H1 (cell line): Measurements from ENCODE around the gene KIAA1586. TPM values are rescaled to one million over a fixed set of nuclear protein-coding genes. Genes with fewer than 3 reads are reported as not detected.

Source experiments
- CTCF ChIA-PET: fragments of 300-600 bp; sonication (Branson Sonifier 250); formaldehyde crosslinking; loops from one replicate; lab custom pipeline; 2021; ENCODE audit not compliant: partially characterized antibody; lab: Charles Lee
- POLR2A ChIA-PET: fragments of 300-600 bp; sonication (Branson Sonifier 250); formaldehyde crosslinking; loops from one replicate; lab custom pipeline; 2021; ENCODE audit warnings: inconsistent platforms; ENCODE audit not compliant: partially characterized antibody; lab: Charles Lee
- DNase-seq, 2 experiments: peaks; one replicate each; pipeline versions ENCODE4 v3.0.0 to v3.0.0-alpha.2; 2010 to 2022; ENCODE audit warnings: low spot score in 2 of 2, low read depth in 1 of 2, mixed read lengths in 1 of 2
- FAIRE-seq: peaks from 2 replicates; lab custom pipeline; 2011; peaks lifted over from hg19 to GRCh38; lab: Jason Lieb, UNC
- H2AFZ ChIP-seq: 2 replicates; pipeline ENCODE4 v1.8.1; 2012; ENCODE audit warnings: low read length, inconsistent platforms
- H2AK5ac ChIP-seq: 2 replicates; pipeline ENCODE4 v1.6.1; 2013; ENCODE audit warnings: low read depth, low read length
- H2BK120ac ChIP-seq: replicated peaks from 2 replicates; pipeline ENCODE3; 2013; ENCODE audit warnings: low read depth, low read length, inconsistent platforms
- H2BK12ac ChIP-seq: 2 replicates; pipeline ENCODE4 v1.6.1; 2013; ENCODE audit warnings: low read depth, low read length
- H2BK15ac ChIP-seq: 2 replicates; pipeline ENCODE4 v1.6.1; 2013; ENCODE audit warnings: low read length
- H2BK20ac ChIP-seq: 2 replicates; pipeline ENCODE4 v1.6.1; 2013; ENCODE audit warnings: low read length
- H2BK5ac ChIP-seq: 2 replicates; pipeline ENCODE4 v1.6.1; 2013; ENCODE audit warnings: low read depth, low read length
- H3K14ac ChIP-seq: 2 replicates; pipeline ENCODE4 v1.6.1; 2013; ENCODE audit warnings: inconsistent platforms; ENCODE audit not compliant: insufficient read length
- H3K18ac ChIP-seq: 2 replicates; pipeline ENCODE4 v1.6.1; 2013; ENCODE audit warnings: low read length; ENCODE audit errors: extremely low read depth
- H3K23ac ChIP-seq: 2 replicates; pipeline ENCODE4 v1.6.1; 2013; ENCODE audit warnings: inconsistent platforms; ENCODE audit not compliant: insufficient read length
- H3K23me2 ChIP-seq: 2 replicates; pipeline ENCODE4 v1.6.1; 2013; ENCODE audit warnings: low read depth, low read length
- H3K27ac ChIP-seq: 2 replicates; pipeline ENCODE4 v1.6.1; 2011; ENCODE audit warnings: low read depth, low read length, inconsistent platforms
- H3K27me3 ChIP-seq, 4 experiments: replicated peaks in 1 of 4; 1 replicate in 1 of 4; 2 replicates in 3 of 4; pipeline versions ENCODE4 v1.6.1 to v1.8.1; 2011 to 2013; ENCODE audit warnings: low read length in 3 of 4, mild to moderate bottlenecking in 3 of 4, inconsistent platforms in 2 of 4, mixed read lengths in 2 of 4, moderate library complexity in 1 of 4; ENCODE audit not compliant: control insufficient read depth in 3 of 4, insufficient read depth in 3 of 4; ENCODE audit errors: extremely low read depth in 1 of 4
- H3K36me3 ChIP-seq, 4 experiments: 2 replicates each; pipeline versions ENCODE4 v1.6.1 to v1.8.1; 2011 to 2013; ENCODE audit warnings: mild to moderate bottlenecking in 4 of 4, low read length in 3 of 4, moderate library complexity in 2 of 4, control low read depth in 1 of 4, inconsistent platforms in 1 of 4; ENCODE audit not compliant: insufficient read depth in 4 of 4, control insufficient read depth in 2 of 4
- H3K4ac ChIP-seq: replicated peaks from 2 replicates; pipeline ENCODE3; 2013; ENCODE audit warnings: low read length, low read depth, mixed read lengths, inconsistent platforms; ENCODE audit not compliant: insufficient read length
- H3K4me1 ChIP-seq, 4 experiments: replicated peaks in 1 of 4; 1 replicate in 1 of 4; 2 replicates in 3 of 4; pipeline versions ENCODE4 v1.6.1 to v1.8.1; 2011 to 2013; ENCODE audit warnings: low read length in 3 of 4, inconsistent platforms in 2 of 4, mixed read lengths in 1 of 4; ENCODE audit not compliant: insufficient read depth in 4 of 4, control insufficient read depth in 3 of 4
- H3K4me2 ChIP-seq, 2 experiments: 2 replicates each; pipeline versions ENCODE4 v1.6.1 to v1.8.1; 2011 to 2013; ENCODE audit warnings: low read depth in 2 of 2, low read length in 2 of 2, control low read depth in 1 of 2, inconsistent platforms in 1 of 2, mild to moderate bottlenecking in 1 of 2; ENCODE audit not compliant: insufficient read depth in 1 of 2
- H3K4me3 ChIP-seq, 4 experiments: fragments of 200-600, 300-600 bp in 1 of 4; sonication (generic), shearing (Covaris generic), sonication (Bioruptor Twin) in 1 of 4; 2 replicates each; pipeline versions ENCODE4 v1.5.1 to v1.8.1; 2011 to 2016; ENCODE audit warnings: low read length in 4 of 4, low read depth in 3 of 4, control low read depth in 2 of 4, inconsistent platforms in 2 of 4, mild to moderate bottlenecking in 2 of 4, mixed read lengths in 1 of 4, moderate library complexity in 1 of 4; ENCODE audit not compliant: insufficient read depth in 2 of 4; ENCODE audit errors: extremely low read depth in 1 of 4
- H3K56ac ChIP-seq: replicated peaks from 2 replicates; pipeline ENCODE3; 2013; ENCODE audit warnings: low read depth, mild to moderate bottlenecking, mixed read lengths, low read length, inconsistent platforms; ENCODE audit not compliant: insufficient read length
- H3K79me1 ChIP-seq: 2 replicates; pipeline ENCODE4 v1.6.1; 2013; ENCODE audit warnings: low read depth, low read length, control low read depth
- H3K79me2 ChIP-seq, 2 experiments: 2 replicates each; pipeline versions ENCODE4 v1.6.1 to v1.8.1; 2012 to 2013; ENCODE audit warnings: low read length in 2 of 2, mild to moderate bottlenecking in 2 of 2, inconsistent platforms in 1 of 2; ENCODE audit not compliant: insufficient read depth in 2 of 2, control insufficient read depth in 1 of 2
- H3K9ac ChIP-seq, 4 experiments: replicated peaks in 1 of 4; 1 replicate in 1 of 4; 2 replicates in 3 of 4; pipeline versions ENCODE4 v1.6.1 to v1.8.1; 2011 to 2013; ENCODE audit warnings: low read depth in 3 of 4, low read length in 3 of 4, control low read depth in 2 of 4, mild to moderate bottlenecking in 2 of 4, moderate library complexity in 2 of 4, inconsistent platforms in 1 of 4; ENCODE audit errors: extremely low read depth in 1 of 4
- H3K9me3 ChIP-seq, 2 experiments: 2 replicates each; pipeline versions ENCODE4 v1.6.1 to v1.8.1; 2012 to 2013; ENCODE audit warnings: mild to moderate bottlenecking in 2 of 2, moderate library complexity in 2 of 2, control low read depth in 1 of 2, inconsistent platforms in 1 of 2, low read depth in 1 of 2, low read length in 1 of 2, mixed read lengths in 1 of 2; ENCODE audit not compliant: insufficient read depth in 2 of 2
- H4K20me1 ChIP-seq, 2 experiments: replicated peaks in 1 of 2; 2 replicates each; pipeline versions ENCODE3 to v1.8.1; 2011 to 2013; ENCODE audit warnings: inconsistent platforms in 2 of 2, low read length in 2 of 2, mild to moderate bottlenecking in 1 of 2; ENCODE audit not compliant: insufficient read depth in 2 of 2, control insufficient read depth in 1 of 2
- H4K5ac ChIP-seq: 2 replicates; pipeline ENCODE4 v1.6.1; 2013; ENCODE audit warnings: low read length, low read depth, mixed read lengths, inconsistent platforms; ENCODE audit not compliant: insufficient read length
- H4K8ac ChIP-seq: 2 replicates; pipeline ENCODE4 v1.8.0; 2013; ENCODE audit warnings: mild to moderate bottlenecking, moderate library complexity, low read length, inconsistent platforms; ENCODE audit not compliant: insufficient read depth; ENCODE audit errors: extremely low read depth
- H4K91ac ChIP-seq: replicated peaks from 2 replicates; pipeline ENCODE3; 2013; ENCODE audit warnings: low read length, mixed read lengths, inconsistent platforms; ENCODE audit not compliant: insufficient read length
- CHD2 ChIP-seq: IDR thresholded peaks from 2 replicates; pipeline ENCODE4 v1.6.1; 2012; ENCODE audit warnings: low read length, improper control_type of control experiment
- NANOG ChIP-seq: IDR thresholded peaks from 2 replicates; pipeline ENCODE4 v1.6.1; 2011; ENCODE audit warnings: low read length, low read depth, mild to moderate bottlenecking, inconsistent platforms; ENCODE audit not compliant: insufficient read depth, poor library complexity, severe bottlenecking
- WGBS, 2 experiments: shearing (Covaris generic) in 1 of 2; methylation state at CpG; one replicate each; pipeline versions ENCODE4 v1.1.6 to v1.1.7; 2013 to 2015; ENCODE audit warnings: low lambda C conversion rate in 2 of 2, mixed read lengths in 2 of 2, inconsistent platforms in 1 of 2, low coverage in 1 of 2, missing lambda C conversion rate in 1 of 2; ENCODE audit not compliant: insufficient replicate concordance in 2 of 2, insufficient coverage in 1 of 2, insufficient read length in 1 of 2; ENCODE audit errors: extremely low coverage in 1 of 2, missing lambda C conversion rate in 1 of 2; 5-methylcytosine and 5-hydroxymethylcytosine counted together
- polyA plus RNA-seq, 7 experiments: library from polyadenylated mRNA; depleted of rRNA in 3 of 7; stranded (reverse) in 5 of 7; unstranded in 2 of 7; fragments of >200 nt in 5 of 7; fragments of 200-250 nt in 2 of 7; gene quantifications; 1 replicate in 5 of 7; 2 replicates in 1 of 7; 4 replicates in 1 of 7; pipeline versions ENCODE4 v1.2.1 to v1.2.3, GENCODE V29; 2011 to 2013; ENCODE audit warnings: missing spikeins in 2 of 7, mixed read lengths in 2 of 7
- total RNA-seq: library from RNA; stranded (reverse); fragmentation: NEBNext Ultra II Directional; extraction: Animal tissue kit (Norgen Biotek cat#: 25700); gene quantifications from 2 replicates; pipeline ENCODE4 v1.2.1, GENCODE V29; 2021

The KIAA1586 gene
- total and polyA plus RNA-seq, 2 of the 8 experiments (the other 6 are each of a cell fraction or from before 2014, with no cell fraction given) = 2.1 to 24.4 TPM

DNA sequence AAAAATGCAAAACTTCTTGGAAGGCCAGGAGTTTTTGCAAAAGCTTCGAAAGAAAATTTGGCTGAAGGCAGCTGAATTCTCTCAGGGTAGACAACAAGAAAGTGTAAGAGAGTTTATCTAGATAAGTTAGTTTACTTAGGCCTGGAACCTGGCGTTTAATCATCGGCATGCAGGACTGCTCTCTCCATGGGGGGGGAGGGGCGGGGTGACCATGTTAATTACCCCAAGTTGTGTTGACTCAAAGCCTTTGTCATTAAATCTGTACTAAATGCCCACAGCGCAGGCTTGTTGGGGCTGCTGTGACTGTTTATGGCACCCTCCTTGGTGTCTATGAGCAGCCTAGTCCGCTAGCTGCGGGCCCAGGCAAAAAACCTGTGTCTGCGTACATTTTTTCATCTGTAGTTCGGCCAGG is 23.4 kb downstream of the KIAA1586 start:
- ChIA-PET POLR2A (interaction anchor here (0.9 to 1.6 kb wide), 3 partner anchors 23 to 114 kb away, joined by 3 read pairs; no protein-coding TSS in a partner anchor), CTCF (no interaction called here)

More for the DNA sequence above, 23.4 kb downstream of the KIAA1586 start:
- H2AK5ac ChIP-seq = no peak overlapping the region
- no peaks in the 10 kb centered on the region for H3K27me3 ChIP-seq
- H3K23me2 ChIP-seq = no peaks in the 10 kb centered on the region
- DNase-seq (no peak), FAIRE-seq (no peak)
- no peak overlapping the region for H3K4ac ChIP-seq
- no peak overlapping the region for H3K27ac ChIP-seq
- H3K56ac ChIP-seq = no peak overlapping the region
- no peak overlapping the region for H4K8ac ChIP-seq
- no peak overlapping the region; the same call in 1 of the 2 replicates for H2BK5ac ChIP-seq
- no peak overlapping the region for H2BK120ac ChIP-seq
- no peak overlapping the region for H3K4me3 ChIP-seq
- no peaks in the 10 kb centered on the region for H3K36me3 ChIP-seq
- no peaks in the 10 kb centered on the region for H3K79me2 ChIP-seq
- H4K91ac ChIP-seq = no peak overlapping the region
- H2AFZ ChIP-seq = no peak overlapping the region
- H3K4me2 ChIP-seq = 0 out of 4 replicates have a peak overlapping the region, but pooled peaks of 1 of the 2 experiments have one; percentile 15
- H4K20me1 ChIP-seq = peaks cover 0 to 1% of the 10 kb centered on the region in 2 experiments
- no peak overlapping the region for H3K23ac ChIP-seq
- 89% methylated on average over 8 of the region's 9 CpGs; no CpG with 5 or more reads in 1 of the 2 experiments for WGBS, 2 experiments
- no peak overlapping the region; the same call in 1 of the 2 replicates for H3K18ac ChIP-seq
- H3K9ac ChIP-seq = no peak overlapping the region
- no peak overlapping the region for H3K14ac ChIP-seq
- no peak overlapping the region for H2BK15ac ChIP-seq
- TF ChIP-seq NANOG (peak; percentile 68), CHD2 (no peak)
- TF ChIP-seq, all 59 proteins: peak for 1
- Histone ChIP-seq H3K9me3 (no peaks in the 10 kb centered on the region), H2BK12ac (no peak overlapping the region), H3K79me1 (no peaks in the 10 kb centered on the region; the same call in 1 of the 2 replicates), H2BK20ac (no peak overlapping the region), H3K4me1 (peaks cover 0 to 21% (median 4%) of the 10 kb centered on the region in 4 experiments; a peak in 6 of 7 replicates), H4K5ac (no peak overlapping the region)
